CD4-positive, alpha-beta T cell treated with Interleukin-4 for 4 hours (primary cell): Measurements from ENCODE around the gene IFNAR2.
A peak's percentile ranks its signal among the peaks of the same experiment; 100 is the strongest.

Experiments
- DNase-seq: peaks from one replicate; pipeline ENCODE4 v3.0.0-alpha.2; 2020

Gene IFNAR2

GRCh38 chr21:33229784-33230544, at the start of gene IFNAR2:
Gene IFNAR2, plus strand, starts transcription at chr21:33229938. Its CDS starts 11,985 bp downstream, at chr21:33241923.
- DNase-seq: peak; percentile 61

GRCh38 chr21:33185852-33186251, 43.9 kb upstream of the IFNAR2 start:
- peak; percentile 70 for DNase-seq

GRCh38 chr21:33187276-33187675, 42.5 kb upstream of the IFNAR2 start:
- DNase-seq: no peak

GRCh38 chr21:33189237-33189636, 40.5 kb upstream of the IFNAR2 start:
- DNase-seq: no peak

GRCh38 chr21:33189824-33190223, 39.9 kb upstream of the IFNAR2 start:
- no peak for DNase-seq

GRCh38 chr21:33196941-33197374, 32.8 kb upstream of the IFNAR2 start:
- peak; percentile 73 for DNase-seq

GRCh38 chr21:33197496-33197895, 32.2 kb upstream of the IFNAR2 start:
- DNase-seq: no peak

GRCh38 chr21:33198346-33199099, 31.2 kb upstream of the IFNAR2 start:
- DNase-seq: no peak

GRCh38 chr21:33199100-33199464, 30.7 kb upstream of the IFNAR2 start:
- no peak for DNase-seq

- DNase-seq: peak; percentile 94
Measured at GRCh38 chr21:33199516-33200217, 30.1 kb upstream of the IFNAR2 start.

- DNase-seq: no peak
Measured at GRCh38 chr21:33201956-33202355, 27.8 kb upstream of the IFNAR2 start.

- DNase-seq: peak; percentile 31
Measured at GRCh38 chr21:33202464-33203363, 27.0 kb upstream of the IFNAR2 start.

GRCh38 chr21:33203371-33203724, 26.4 kb upstream of the IFNAR2 start:
- no peak for DNase-seq

GRCh38 chr21:33205476-33205875, 24.3 kb upstream of the IFNAR2 start:
- DNase-seq: peak; percentile 60

- no peak for DNase-seq
Measured at GRCh38 chr21:33206771-33207281, 22.9 kb upstream of the IFNAR2 start.

GRCh38 chr21:33207449-33208149, 22.1 kb upstream of the IFNAR2 start:
- DNase-seq: no peak

- DNase-seq: no peak
Measured at GRCh38 chr21:33208534-33208933, 21.2 kb upstream of the IFNAR2 start.

- DNase-seq: no peak
Measured at GRCh38 chr21:33211305-33211704, 18.4 kb upstream of the IFNAR2 start.

GRCh38 chr21:33211732-33212131, 18.0 kb upstream of the IFNAR2 start:
- no peak for DNase-seq

- DNase-seq: no peak
Measured at GRCh38 chr21:33212159-33212851, 17.4 kb upstream of the IFNAR2 start.

- DNase-seq: no peak
Measured at GRCh38 chr21:33214056-33214455, 15.7 kb upstream of the IFNAR2 start.
